Calu3 (cell line): ENCODE results near the gene TSEN54. TPM values are rescaled to one million over a fixed set of nuclear protein-coding genes. Genes with fewer than 3 reads are reported as not detected.

ENCODE experiments used
- BruUV-seq: library from RNA; stranded (reverse); fragments of 400-500 nt; replicated peaks from 2 replicates; lab custom pipeline; 2021; lab: Mats Ljungman, UMichigan
- CTCF ChIA-PET: fragments of 300-600 bp; sonication (Branson Sonifier 250); formaldehyde crosslinking; loops from one replicate; lab custom pipeline; 2022; ENCODE audit warnings: antibody characterized with exemption; lab: Charles Lee
- DNase-seq: peaks from one replicate; pipeline ENCODE4 v3.0.0; 2022
- H3K27ac Mint-ChIP-seq: one replicate; pipeline ENCODE4 v1.8.0; 2022; ENCODE audit warnings: mixed read lengths; ENCODE audit not compliant: unreplicated experiment
- H3K27me3 Mint-ChIP-seq: one replicate; pipeline ENCODE4 v1.8.0; 2022; ENCODE audit warnings: mixed read lengths; ENCODE audit not compliant: unreplicated experiment
- H3K36me3 Mint-ChIP-seq: one replicate; pipeline ENCODE4 v1.8.0; 2022; ENCODE audit warnings: mild to moderate bottlenecking, moderate library complexity, mixed read lengths; ENCODE audit not compliant: insufficient read depth, unreplicated experiment
- H3K4me1 Mint-ChIP-seq: one replicate; pipeline ENCODE4 v1.8.0; 2022; ENCODE audit warnings: mild to moderate bottlenecking, low read depth, mixed read lengths; ENCODE audit not compliant: unreplicated experiment
- H3K4me3 Mint-ChIP-seq: one replicate; pipeline ENCODE4 v1.8.0; 2022; ENCODE audit warnings: mild to moderate bottlenecking, low read depth, moderate library complexity, mixed read lengths; ENCODE audit not compliant: unreplicated experiment
- H3K9me3 Mint-ChIP-seq: one replicate; pipeline ENCODE4 v1.8.0; 2022; ENCODE audit warnings: low read depth, mixed read lengths; ENCODE audit not compliant: unreplicated experiment
- CTCF ChIP-seq: fragments of 200-600 bp; IDR thresholded peaks from one replicate; pipeline ENCODE4 v1.8.0; 2022; ENCODE audit warnings: antibody characterized with exemption; ENCODE audit not compliant: unreplicated experiment
- intact Hi-C: fragments of 100-400 bp; cut with micrococcal nuclease; formaldehyde crosslinking; loops from one replicate; pipeline ENCODE4 v1.10.0; 2022; ENCODE audit not compliant: unreplicated experiment
- total RNA-seq: library from RNA; stranded (reverse); gene quantifications from 2 replicates; pipeline ENCODE4 v1.2.3, GENCODE V29; 2022

Gene TSEN54
- total RNA-seq, 1 experiment from 2014 or later: 55.4 TPM

GRCh38 chr17:75513641-75514000 lies 2.7 kb upstream of the TSEN54 start:
- DNase-seq: no peak
- Mint-ChIP-seq H3K4me1 (peaks cover 44% of the 10 kb centered on the region), H3K4me3 (peak overlapping the region; percentile 77), H3K9me3 (no peaks in the 10 kb centered on the region), H3K27ac (no peak overlapping the region), H3K27me3 (no peaks in the 10 kb centered on the region), H3K36me3 (peaks cover 75% of the 10 kb centered on the region)
- intact Hi-C loops: no loop called here
- no peak for TF ChIP-seq CTCF
- CTCF ChIA-PET: interaction anchor here (0.6 to 0.7 kb wide), 2 partner anchors 12 to 32 kb away, joined by 6 read pairs; partner anchors contain the start of gene LLGL2
- BruUV-seq: no TSS peak

- BruUV-seq: no TSS peak
- intact Hi-C loops: no loop called here
Measured at GRCh38 chr17:75514299-75514918, 1.9 kb upstream of the TSEN54 start.

GRCh38 chr17:75514919-75515495 lies 1.3 kb upstream of the TSEN54 start:
- CTCF ChIA-PET: interaction anchor here (0.9 kb wide), 1 partner anchor 10 kb away, joined by 4 read pairs; the partner anchor contains the start of gene LLGL2
- Mint-ChIP-seq H3K4me3 (peak overlapping the region; percentile 77), H3K27ac (no peak overlapping the region), H3K9me3 (no peaks in the 10 kb centered on the region), H3K27me3 (no peaks in the 10 kb centered on the region), H3K4me1 (peaks cover 38% of the 10 kb centered on the region), H3K36me3 (peaks cover 69% of the 10 kb centered on the region)
- TF ChIP-seq CTCF: no peak
- no peak for DNase-seq
- intact Hi-C loops: loop anchor here (5.0 kb wide), 2 partner anchors 72 to 88 kb away; partner anchors contain the start of gene MYO15B
- BruUV-seq: no TSS peak

More at GRCh38 chr17:75514299-75514918, 1.9 kb upstream of the TSEN54 start:
- peak; percentile 52 for DNase-seq
- H3K4me1 Mint-ChIP-seq: peaks cover 42% of the 10 kb centered on the region
- no peak for TF ChIP-seq CTCF
- H3K27me3 Mint-ChIP-seq: no peaks in the 10 kb centered on the region
- peak overlapping the region; percentile 77 for H3K4me3 Mint-ChIP-seq
- no peak overlapping the region for H3K27ac Mint-ChIP-seq
- H3K36me3 Mint-ChIP-seq: peaks cover 71% of the 10 kb centered on the region
- H3K9me3 Mint-ChIP-seq: no peaks in the 10 kb centered on the region
- CTCF ChIA-PET: interaction anchor here (0.6 to 0.9 kb wide), 2 partner anchors 11 to 33 kb away, joined by 4 to 6 read pairs; partner anchors contain the start of gene LLGL2

- TF ChIP-seq CTCF: peak; percentile 96
- no TSS peak for BruUV-seq
- Mint-ChIP-seq H3K27ac (no peak within 1 kb of the TSS), H3K4me1 (peaks cover 38% of the 10 kb centered on the region), H3K27me3 (no peaks in the 10 kb centered on the region), H3K4me3 (peak within 1 kb of the TSS; percentile 77), H3K9me3 (no peaks in the 10 kb centered on the region), H3K36me3 (peaks cover 69% of the 10 kb centered on the region)
- intact Hi-C loops: loop anchor here (5.0 kb wide), 2 partner anchors 72 to 88 kb away; partner anchors contain the start of gene MYO15B
- peak; percentile 97 for DNase-seq
- CTCF ChIA-PET: interaction anchor here (0.8 to 1.6 kb wide), 10 partner anchors 10 to 117 kb away, joined by 3 to 23 read pairs (median 5); partner anchors contain the start of genes LLGL2, SMIM5 and TMEM94
Measured at GRCh38 chr17:75515496-75516254, 653 bp upstream of the TSEN54 start, which contains the start of gene CASKIN2. Gene CASKIN2, minus strand, starts transcription at chr17:75515537. Its CDS starts 1,733 bp downstream, at chr17:75513804.
